Eye (tissue), 1 donor: ENCODE measurements around the gene CLRN1.
"Not testable (repeated sequence)": the region's sequence is repeated elsewhere in the genome, so short reads cannot be mapped to it uniquely, and the experiment has no call there.

Experiments
- DNase-seq: peaks from one replicate; pipeline ENCODE4 v3.0.0-alpha.2; 2015

CLRN1 gene

GRCh38 chr3:150972366-150973071 lies at the start of gene CLRN1:
Gene CLRN1 (minus strand): TSS chr3:150972727. CDS start chr3:150972708, 19 bp downstream.
- peak; percentile 77 for DNase-seq

DNA sequence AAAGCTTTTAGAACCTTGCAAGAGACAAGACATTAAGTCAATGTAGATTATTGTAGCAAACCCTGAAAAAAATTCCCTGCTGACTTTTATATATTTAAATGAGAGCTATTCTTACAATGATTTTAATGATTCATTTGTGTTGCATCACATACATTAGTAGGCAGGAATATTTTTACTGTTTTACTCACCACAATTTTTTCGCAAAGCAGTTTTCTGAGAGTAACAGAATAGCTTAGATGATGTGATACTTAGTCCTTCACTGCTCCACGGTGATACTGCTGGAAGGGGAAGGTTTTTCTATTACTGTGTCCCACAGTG lies 43.9 kb upstream of the CLRN1 start:
- DNase-seq = no peak

GRCh38 chr3:151015767-151016477 lies 43.4 kb upstream of the CLRN1 start:
- no peak for DNase-seq

DNA sequence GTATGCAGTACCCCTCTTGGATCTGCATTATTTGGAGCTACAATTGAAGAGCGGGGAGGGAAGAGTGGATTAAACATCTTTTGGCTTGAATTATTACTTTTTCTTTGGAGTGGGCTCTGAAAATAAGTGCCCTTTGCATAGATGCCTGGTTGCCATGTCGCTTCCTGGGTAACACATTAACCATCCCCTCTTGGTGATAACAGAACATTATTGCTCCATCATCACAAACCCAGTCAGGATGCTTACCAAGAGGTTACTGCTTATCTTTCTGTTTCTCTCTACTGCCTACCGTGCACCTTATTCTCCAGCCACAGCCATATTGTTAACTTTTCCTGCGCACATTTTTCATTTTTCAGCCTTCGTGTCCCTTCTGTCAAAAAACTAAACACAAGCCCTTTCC lies 42.7 kb upstream of the CLRN1 start:
- DNase-seq = no peak

- DNase-seq = no peak
Observed at GRCh38 chr3:151014501-151015018, 42.0 kb upstream of the CLRN1 start.

GRCh38 chr3:151012753-151013152 lies 40.2 kb upstream of the CLRN1 start:
- DNase-seq = no peak

DNA sequence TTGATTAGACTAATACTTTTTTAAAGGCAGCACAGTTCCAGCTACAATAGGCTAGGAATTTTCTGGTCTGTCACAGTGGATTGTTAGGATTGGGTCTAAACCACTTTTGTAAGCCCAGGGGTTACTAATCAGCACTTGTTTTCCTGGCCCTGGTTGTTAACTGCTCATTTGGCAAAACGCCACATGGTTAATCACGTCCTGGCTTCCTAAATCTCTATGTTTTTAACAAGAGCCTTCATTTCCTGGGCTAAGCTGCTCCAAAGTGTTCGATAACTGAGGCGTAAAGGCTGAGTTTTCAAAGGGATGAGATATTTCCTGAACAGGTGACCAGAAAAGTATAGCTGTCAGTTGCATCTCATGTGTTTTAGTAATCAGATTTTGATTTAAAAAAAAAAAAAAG lies 38.9 kb upstream of the CLRN1 start:
- DNase-seq = peak; percentile 72

DNA sequence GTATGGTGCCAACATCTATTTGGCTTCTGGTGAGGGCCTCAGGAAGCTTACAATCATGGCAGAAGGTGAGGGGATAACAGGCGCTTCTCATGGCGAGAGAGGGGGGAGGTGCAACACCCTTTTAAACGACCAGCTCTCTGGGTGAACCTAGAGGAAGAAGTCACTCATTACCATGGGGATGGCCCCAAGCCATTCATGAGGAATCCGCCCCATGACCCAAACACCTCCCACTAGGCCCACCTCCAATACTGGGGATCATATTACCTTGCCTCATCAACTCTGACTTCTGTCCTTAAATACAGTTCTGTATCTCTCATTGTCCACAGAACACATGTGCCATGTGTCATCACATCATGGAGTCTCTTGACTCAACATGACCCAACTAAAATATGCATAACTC lies 37.5 kb upstream of the CLRN1 start:
- no peak for DNase-seq

DNA sequence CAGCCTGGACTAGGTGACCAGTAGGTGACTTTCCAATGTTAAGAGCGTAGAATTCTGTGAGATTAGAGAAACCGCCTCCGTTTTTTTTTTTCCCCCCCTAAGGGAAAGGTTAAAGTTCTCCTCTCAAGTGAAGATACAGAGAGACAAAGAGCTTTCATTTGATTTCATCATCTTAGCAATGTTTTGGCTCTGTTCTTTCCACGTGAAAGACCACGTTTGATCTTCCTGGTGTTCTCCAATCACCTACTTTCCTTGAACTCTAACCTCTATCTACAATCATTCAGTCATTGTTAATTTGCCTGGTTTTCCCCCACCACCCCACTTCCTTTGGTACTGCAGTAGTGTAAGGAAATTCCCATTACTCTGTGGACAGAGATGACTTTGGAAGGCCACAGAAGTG lies 36.9 kb upstream of the CLRN1 start:
- no peak for DNase-seq

DNA sequence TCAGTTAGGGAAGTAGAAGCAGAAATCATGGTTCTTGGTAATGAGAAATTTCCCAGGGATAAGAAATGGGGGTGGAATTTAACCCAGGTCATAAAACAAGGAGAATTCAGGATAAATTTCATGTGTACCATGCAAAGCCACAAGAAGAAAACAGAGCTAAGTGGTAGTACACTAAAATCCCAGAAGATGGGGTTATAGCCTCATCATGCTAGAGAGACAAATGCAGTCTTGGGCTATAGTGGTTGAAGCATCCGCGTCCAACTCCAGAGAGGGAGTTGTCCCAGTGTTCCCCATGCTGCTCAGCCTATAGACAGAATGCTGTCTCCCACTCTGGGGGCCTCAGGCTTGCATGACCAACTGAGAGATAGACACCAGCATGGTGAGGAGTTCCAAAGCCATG lies 36.2 kb upstream of the CLRN1 start:
- peak; percentile 34 for DNase-seq

DNA sequence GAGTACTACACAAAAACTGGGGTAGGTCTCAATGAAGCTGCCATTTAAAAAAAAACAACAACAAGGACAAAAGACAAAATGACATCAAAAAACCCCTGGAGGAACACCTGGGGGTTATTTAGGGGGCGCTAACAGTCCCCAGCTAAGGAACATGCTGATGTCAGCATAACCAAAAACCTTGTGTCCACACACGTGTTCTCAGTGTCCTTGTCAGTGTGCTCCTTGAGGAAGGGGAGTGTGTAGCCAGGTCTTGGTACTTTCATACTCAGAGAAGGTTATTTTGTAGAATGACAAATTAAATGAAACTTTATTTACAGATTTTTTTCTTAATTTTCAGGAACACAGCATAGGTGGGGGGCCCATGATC lies 31.2 kb upstream of the CLRN1 start:
- no peak for DNase-seq

GRCh38 chr3:151003029-151003767 lies 30.7 kb upstream of the CLRN1 start:
- no peak for DNase-seq

- peak; percentile 48 for DNase-seq
Observed at GRCh38 chr3:151002003-151002981, 29.8 kb upstream of the CLRN1 start.

GRCh38 chr3:150998996-150999395 lies 26.5 kb upstream of the CLRN1 start:
- DNase-seq = no peak

GRCh38 chr3:150996731-150997130 lies 24.2 kb upstream of the CLRN1 start:
- no peak for DNase-seq

DNA sequence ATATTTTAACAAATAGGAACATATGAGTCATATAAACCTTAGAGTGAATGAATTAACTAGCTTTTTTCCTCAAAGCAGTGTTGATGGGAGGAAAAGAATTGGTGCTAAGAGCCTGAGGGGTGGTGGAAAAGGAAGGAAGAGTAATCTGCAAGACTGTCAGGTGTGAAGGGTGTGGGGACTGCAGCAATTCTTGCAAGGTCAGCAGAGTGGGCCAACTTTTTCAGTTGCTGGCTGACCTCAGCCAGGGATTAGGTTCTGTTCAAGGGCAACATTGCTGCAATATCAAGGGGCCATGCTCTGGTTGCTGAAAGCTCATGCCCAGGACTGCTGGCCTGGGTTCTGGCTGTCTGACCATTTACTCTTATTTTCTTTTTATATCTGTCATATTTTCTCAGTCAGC lies 23.0 kb upstream of the CLRN1 start:
- no peak for DNase-seq

- no peak for DNase-seq
Observed at GRCh38 chr3:150989208-150989607, 16.7 kb upstream of the CLRN1 start.

DNA sequence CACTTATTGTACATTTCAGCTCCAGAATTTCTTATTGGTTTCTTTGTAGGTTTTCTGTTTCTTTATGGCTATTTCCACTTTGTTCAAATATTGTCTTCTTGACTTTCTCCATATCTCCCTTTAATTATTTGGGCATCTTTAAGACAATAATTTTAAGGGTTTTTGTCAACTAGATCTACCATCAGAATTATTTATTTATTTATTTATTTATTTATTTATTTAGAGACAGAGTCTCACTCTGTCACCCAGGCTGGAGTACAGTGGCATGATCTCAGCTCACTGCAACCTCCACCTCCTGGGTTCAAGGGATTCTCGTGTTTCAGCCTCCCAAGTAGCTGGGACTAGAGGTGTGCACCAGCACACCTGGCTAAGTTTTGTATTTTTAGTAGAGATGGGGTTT lies 15.9 kb upstream of the CLRN1 start:
- DNase-seq = not testable (repeated sequence)

DNA sequence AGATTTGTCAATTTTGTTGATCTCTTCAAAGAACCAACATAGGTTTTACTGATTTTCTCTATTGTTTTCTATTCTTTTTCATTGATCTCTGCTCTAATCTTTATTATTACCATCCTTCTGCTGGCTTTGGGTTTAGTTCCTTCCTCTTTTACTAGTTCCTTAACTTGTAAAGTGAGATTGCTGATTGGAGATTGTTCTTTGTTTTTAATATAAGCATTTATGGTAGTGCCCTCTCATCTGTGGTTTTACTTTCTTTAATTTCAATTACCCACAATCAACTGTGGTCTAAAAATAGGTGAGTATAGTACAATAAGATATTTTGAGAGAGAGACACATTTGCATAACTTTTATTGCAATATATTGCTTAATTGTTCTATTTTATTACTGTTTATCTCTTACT lies 13.2 kb upstream of the CLRN1 start:
- DNase-seq = no peak

- no peak for DNase-seq
Observed at GRCh38 chr3:150984066-150984465, 11.5 kb upstream of the CLRN1 start.

GRCh38 chr3:150978566-150979148 lies 6.1 kb upstream of the CLRN1 start:
- no peak for DNase-seq

DNA sequence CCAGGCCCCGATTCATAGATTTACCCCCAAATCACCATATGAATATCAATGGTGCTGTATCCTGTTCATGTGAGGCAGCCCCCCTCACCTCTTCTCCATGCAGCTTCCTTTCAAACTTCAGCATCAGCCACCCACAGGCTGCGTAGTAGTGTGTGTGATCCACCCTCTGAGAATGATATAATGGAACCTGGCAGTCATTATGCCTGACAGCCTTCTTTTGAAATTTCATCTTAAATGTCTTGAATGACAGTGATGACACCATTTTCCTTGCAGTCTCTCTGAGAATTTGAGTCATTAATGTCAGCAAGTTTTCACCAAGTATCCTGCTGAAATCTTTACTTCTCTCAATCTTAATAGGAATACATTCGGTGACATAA lies 3.5 kb upstream of the CLRN1 start:
- DNase-seq = peak; percentile 57
